ENCODE data around the gene DRAM2.
"Not testable (repeated sequence)": the region's sequence is repeated elsewhere in the genome, so short reads cannot be mapped to it uniquely, and the experiment has no call there.

DRAM2 gene

GRCh38 chr1:111142356-111142975, 2.6 kb upstream of the DRAM2 start:
- no peak for DNase-seq

- no peak for DNase-seq
Observed at GRCh38 chr1:111141245-111142220, 1.6 kb upstream of the DRAM2 start.

GRCh38 chr1:111140680-111140967, 731 bp upstream of the DRAM2 start:
- DNase-seq: no peak

GRCh38 chr1:111139324-111139955, 453 bp downstream of the DRAM2 start:
- DNase-seq: no peak

- no peak for DNase-seq
Observed at GRCh38 chr1:111133866-111134265, 6.0 kb downstream of the DRAM2 start.

- no peak for DNase-seq
Observed at GRCh38 chr1:111131693-111132092, 8.2 kb downstream of the DRAM2 start.

GRCh38 chr1:111129376-111129775, 10.5 kb downstream of the DRAM2 start:
- no peak for DNase-seq

- peak; percentile 28 for DNase-seq
Observed at GRCh38 chr1:111127923-111128643, 11.8 kb downstream of the DRAM2 start.

GRCh38 chr1:111126354-111126753, 13.5 kb downstream of the DRAM2 start:
- DNase-seq: no peak

GRCh38 chr1:111116496-111116895, 23.4 kb downstream of the DRAM2 start:
- DNase-seq: no peak

GRCh38 chr1:111110197-111110899, 29.5 kb downstream of the DRAM2 start:
- DNase-seq: no peak

GRCh38 chr1:111104981-111105380, 34.9 kb downstream of the DRAM2 start:
- DNase-seq: no peak

- DNase-seq: no peak
Observed at GRCh38 chr1:111101854-111102642, 37.8 kb downstream of the DRAM2 start.

GRCh38 chr1:111099289-111099688, 40.6 kb downstream of the DRAM2 start:
- no peak for DNase-seq

- DNase-seq: no peak
Observed at GRCh38 chr1:111097356-111098099, 42.4 kb downstream of the DRAM2 start.

- not testable (repeated sequence) for DNase-seq
Observed at GRCh38 chr1:111095421-111095820, 44.5 kb downstream of the DRAM2 start.

GRCh38 chr1:111089638-111090037, 50.3 kb downstream of the DRAM2 start:
- DNase-seq: no peak

- DNase-seq: no peak
Observed at GRCh38 chr1:111085676-111086075, 54.2 kb downstream of the DRAM2 start.

- DNase-seq: no peak
Observed at GRCh38 chr1:111084999-111085398, 54.9 kb downstream of the DRAM2 start.

- DNase-seq: no peak
Observed at GRCh38 chr1:111082421-111083203, 57.3 kb downstream of the DRAM2 start.
